SHP77 treated with DMSO at 0.1 percent for 48 hours (cell line): ENCODE results near the gene KDM5B.

Experiments
- DNase-seq: peaks from one replicate; lab custom pipeline; 2025; lab: John Stamatoyannopoulos, UW

KDM5B gene

DNA sequence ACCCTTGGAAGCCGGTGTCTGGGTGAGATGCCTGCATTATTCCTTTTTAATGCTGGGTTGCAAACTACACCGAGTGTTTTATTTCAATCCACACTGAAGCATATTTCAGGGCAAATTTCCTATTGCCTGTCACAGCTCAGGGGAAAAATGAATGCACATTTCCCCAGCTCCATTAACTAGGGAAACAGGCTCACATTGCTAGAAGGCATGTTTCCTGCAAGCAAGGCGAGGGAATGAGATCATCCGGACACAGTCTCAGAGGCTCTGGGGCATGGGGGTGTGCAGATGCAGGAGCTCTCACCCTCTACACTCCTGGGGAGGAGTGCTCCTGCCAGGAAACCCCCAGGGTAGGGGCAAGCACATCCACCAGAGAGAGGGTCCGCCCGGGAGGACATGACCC lies 122.6 kb downstream of the KDM5B start:
- no peak for DNase-seq

DNA sequence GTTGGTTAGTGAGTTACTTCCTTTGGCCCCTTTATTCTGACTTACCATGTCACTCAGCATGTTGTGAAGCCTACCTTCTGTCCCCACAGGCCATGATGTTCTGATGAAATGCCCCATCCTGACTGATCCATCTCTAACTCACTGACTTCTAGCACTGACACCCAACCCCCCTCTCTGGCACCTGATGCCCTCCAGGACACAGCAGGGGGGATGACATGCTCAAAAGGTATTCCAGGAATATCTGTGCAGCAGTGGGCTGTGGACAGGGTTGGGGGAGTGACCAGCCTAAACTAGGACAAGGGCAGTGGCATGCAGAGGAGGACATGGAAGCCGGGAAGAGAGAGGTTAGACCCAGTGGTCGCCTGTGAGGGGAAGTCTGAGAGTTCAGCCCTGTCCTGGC lies 123.5 kb downstream of the KDM5B start:
- no peak for DNase-seq

DNA sequence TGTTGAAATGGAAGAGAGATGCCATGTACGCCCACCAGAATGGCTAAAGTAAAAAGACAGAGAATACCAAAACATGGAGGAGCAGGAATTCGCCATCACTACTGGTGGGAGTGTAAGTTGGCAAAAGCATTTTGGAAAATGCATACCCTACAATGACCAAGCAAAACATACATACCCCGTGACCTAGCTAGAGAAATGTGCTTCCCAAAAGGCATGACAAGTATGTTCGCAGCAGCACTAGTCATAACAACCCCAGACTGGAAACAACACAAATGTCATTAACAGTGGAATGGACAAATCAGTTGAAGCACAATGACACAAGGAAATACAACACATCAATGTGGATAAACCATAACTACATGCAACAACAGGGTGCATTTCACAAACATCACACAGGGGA lies 125.2 kb downstream of the KDM5B start:
- DNase-seq = no peak

DNA sequence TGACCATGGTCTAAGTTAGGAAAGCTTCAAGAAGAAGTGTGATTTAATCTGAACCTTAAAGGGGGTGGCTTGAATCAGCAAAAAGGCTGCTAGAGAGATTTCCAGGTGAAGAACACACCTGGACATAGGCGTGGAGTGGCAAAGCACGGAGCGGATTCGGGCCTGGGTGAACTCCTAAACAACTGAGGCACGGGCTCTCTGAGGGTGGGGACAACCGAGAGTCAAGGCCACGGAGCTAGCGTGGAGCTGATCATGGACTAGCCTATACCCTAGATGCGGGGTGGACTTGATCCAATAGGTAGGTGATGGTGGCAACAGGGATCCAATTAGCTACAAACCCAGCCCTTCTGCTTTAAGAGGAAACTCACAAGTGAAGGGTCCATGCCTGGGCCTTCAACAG lies 125.7 kb downstream of the KDM5B start:
- no peak for DNase-seq

DNA sequence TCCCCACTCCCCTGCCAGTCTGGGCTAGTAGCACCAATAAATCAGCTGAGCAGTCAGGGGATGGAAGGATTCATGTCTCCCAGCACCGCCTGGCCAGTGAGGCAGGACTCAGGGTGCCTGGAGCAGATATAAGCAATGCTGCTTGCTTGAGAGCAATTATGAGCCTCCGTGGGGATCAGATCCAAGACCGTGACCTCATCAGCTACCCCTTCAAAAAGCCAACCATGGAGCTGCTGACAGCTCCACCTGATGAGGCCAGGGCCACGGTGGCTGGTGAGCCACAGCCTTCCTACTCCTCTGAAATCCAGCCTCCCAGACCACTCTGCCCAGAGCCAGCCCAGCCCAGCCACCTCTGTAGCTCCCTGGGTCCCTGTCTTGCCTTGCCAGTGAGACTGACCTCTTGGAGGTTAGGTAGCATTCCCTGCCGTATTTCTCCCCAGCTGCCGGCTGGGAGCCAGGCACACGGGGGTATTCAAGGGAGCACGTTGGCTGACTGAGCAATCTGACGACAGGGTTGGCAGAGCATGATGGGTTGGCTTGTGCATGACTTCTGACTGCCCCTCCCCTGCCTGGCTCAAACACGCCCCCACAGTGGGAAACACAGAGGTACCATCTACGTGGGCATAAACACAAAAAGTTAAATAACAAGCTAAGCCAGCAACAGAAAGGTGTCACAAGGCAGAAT lies 126.3 kb downstream of the KDM5B start:
- no peak for DNase-seq

DNA sequence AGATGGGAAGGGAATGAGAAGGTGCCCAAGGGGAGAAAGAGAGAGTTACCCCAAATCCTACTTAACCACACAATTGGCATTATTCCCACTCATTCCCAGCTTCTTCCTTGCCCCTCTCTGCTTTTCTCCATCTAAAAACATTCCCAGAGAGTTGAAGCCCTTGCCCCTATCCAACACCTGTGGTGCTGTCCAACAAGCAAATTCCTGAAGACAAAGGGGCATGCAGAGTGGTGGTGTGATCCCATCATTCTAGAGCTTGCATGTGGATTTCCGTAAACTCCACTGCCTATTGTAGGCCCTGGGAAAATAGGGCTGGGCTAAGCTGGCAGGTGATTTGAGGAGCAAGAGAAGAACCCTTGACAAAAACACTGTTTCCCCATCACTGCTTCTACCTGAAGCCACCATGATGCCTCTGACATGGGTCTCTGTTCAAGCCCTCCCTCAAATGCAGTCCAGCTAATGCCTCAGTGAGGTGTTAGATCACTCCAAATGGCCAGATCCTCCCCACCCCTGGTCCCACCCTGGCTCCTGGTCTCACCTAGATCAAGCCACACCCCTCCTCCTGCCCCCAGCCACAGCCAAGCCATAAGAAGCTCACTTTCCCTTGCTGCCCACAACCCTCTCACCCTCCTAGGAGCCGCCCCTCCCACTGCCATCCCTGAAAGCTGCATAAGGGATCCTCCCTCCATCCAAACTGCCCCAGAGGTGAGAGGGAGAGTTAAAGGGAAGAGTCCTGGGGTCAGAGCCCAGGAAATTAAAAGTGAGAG lies 127.5 kb downstream of the KDM5B start:
- DNase-seq = no peak

DNA sequence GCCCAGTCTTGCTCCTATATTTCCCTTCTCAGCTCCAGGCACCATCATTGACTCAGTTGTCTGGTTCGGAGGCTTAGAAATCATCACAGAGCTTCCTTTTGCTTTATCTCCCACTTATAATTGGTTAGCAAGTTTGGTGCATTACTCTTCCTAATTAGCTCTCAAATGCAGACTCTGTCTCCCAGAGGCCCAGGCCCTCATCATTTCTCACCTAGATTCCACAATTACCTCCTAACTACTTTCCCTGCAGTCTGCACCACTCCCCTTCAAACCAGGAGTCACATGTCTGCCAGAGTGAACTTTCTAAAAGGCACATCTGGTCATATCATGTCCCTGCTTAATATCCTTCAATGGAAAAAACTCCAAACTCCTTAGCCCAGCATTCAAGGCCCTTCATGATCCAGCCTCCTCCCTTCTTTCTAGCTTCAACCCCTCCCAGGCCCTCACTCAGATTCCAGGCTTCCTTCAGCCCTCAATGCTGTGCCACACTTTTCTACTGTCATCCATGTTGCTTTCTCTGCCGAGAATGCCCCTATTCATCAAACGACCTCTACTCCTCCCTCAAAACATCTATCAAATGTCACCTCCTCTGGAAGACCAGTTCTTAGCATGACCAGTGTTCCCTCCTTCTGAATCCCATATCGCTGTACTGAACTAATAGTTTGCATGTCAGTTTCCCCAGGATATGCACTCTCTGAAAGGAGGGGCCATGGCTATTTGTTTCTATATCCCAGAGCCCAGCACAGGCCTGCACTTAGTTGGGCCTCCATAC lies 128.6 kb downstream of the KDM5B start:
- DNase-seq = no peak

DNA sequence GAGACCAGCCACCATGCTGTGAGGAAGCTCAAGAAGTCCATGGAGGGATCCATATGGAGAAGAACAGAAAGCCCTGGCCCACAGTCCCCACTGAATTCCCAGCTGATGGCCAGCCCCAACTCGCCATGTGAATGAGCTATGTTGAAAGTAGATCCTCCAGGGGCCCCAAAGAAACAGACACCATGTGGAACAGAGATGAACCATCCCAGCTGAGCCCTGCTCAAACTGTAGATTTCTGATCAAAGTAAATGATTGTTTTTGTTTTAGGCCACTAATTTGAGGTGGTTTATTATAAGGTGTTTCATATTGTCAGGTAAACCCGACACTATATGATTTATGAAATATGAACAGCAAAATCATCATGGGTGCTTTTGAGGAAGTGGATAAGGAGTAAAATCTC lies 130.8 kb downstream of the KDM5B start:
- DNase-seq = no peak
